Pancreas (tissue), 10 donors: ENCODE results near the gene HECTD4. TPM values are rescaled to one million over a fixed set of nuclear protein-coding genes. Genes with fewer than 3 reads are reported as not detected.

Experiments used
- ATAC-seq, 4 donors: fragments of 200-7000 bp; cut with Tn5 transposase; one replicate each; pipeline versions ENCODE4 v1.8.0 to v1.9.1; 2020; ENCODE audit warnings: mild to moderate bottlenecking in 4 of 4, moderate library complexity in 4 of 4
- DNase-seq, 6 donors: peaks; one replicate each; pipeline ENCODE4 v3.0.0-alpha.2; 2020
- FAIRE-seq: peaks from 2 replicates; lab custom pipeline; 2012; peaks lifted over from hg19 to GRCh38; lab: Jason Lieb, UNC
- H3K27ac ChIP-seq, 4 donors: fragments of 200-600 bp; sonication (generic); 1 replicate in 3 of 4; 2 replicates in 1 of 4; pipeline versions ENCODE4 v1.5.0 to v1.8.0; 2020
- H3K27me3 ChIP-seq, 4 donors: fragments of 200-600 bp; one replicate each; pipeline ENCODE4 v1.8.0; 2021
- H3K36me3 ChIP-seq, 3 donors: fragments of 200-600 bp; sonication (generic) in 1 of 3; one replicate each; pipeline versions ENCODE4 v1.5.0 to v1.8.0; 2020 to 2021
- H3K4me1 ChIP-seq, 3 donors: fragments of 200-600 bp; one replicate each; pipeline ENCODE4 v1.8.0; 2021
- H3K4me3 ChIP-seq, 4 donors: fragments of 200-600 bp; sonication (generic) in 2 of 4; one replicate each; pipeline versions ENCODE4 v1.5.0 to v1.8.0; 2020 to 2021
- H3K9me3 ChIP-seq, 4 donors: fragments of 200-600 bp; one replicate each; pipeline ENCODE4 v1.8.0; 2021
- WGBS, 2 donors: extraction: QIAGEN DNeasy Blood & Tissue Kit; methylation state at CpG; one replicate each; pipeline ENCODE4 v1.1.7; 2013; 5-methylcytosine and 5-hydroxymethylcytosine counted together
- intact Hi-C, 3 donors: fragments of 100-400 bp; cut with DNase I; formaldehyde crosslinking; loops; one replicate each; pipeline versions ENCODE4 v1.11.1 to v1.14.2; 2022
- polyA plus RNA-seq, 2 donors: library from polyadenylated mRNA; stranded (reverse); fragments of 200-250 nt; gene quantifications; one replicate each; pipeline ENCODE4 v1.2.3, GENCODE V29; 2013
- total RNA-seq, 6 donors: library from RNA; stranded (reverse); fragmentation: NEBNext Ultra II Directional in 4 of 6; extraction: Animal tissue kit (Norgen Biotek cat#: 25700) in 4 of 6; gene quantifications; one replicate each; pipeline versions ENCODE4 v1.2.1 to v1.2.4, GENCODE V29; 2021 to 2023
- TF ChIP-seq, protein P1 (sequence below), 4 donors: fragments of 200-600 bp; sonication (generic) in 3 of 4; IDR thresholded peaks; one replicate each; pipeline versions ENCODE4 v1.5.0 to v1.8.0; 2021; ENCODE audit warnings: antibody characterized with exemption in 4 of 4
- donor health status: healthy with polysubstance abuse.
- donor health status: DM: no; HTN: no; CAD: no; lungs with moderate emphysema.
- donor health status: DM: no; HTN: no; CAD: no.
- donor health status: control.
- donor health status: control.
- donor health status: Bipolar disorder and iron deficiency.
- donor health status: DM: yes; HTN: yes; CAD: no.
- donor health status: DM: no; HTN: no; CAD: no.
- donor health status: DM: no; HTN: no; CAD: no.
- donor health status: DM: yes; HTN: yes; CAD: no.

Gene HECTD4
- total and polyA plus RNA-seq, 8 donors, result 17.9 to 38.4 (median 26.4) TPM

DNA sequence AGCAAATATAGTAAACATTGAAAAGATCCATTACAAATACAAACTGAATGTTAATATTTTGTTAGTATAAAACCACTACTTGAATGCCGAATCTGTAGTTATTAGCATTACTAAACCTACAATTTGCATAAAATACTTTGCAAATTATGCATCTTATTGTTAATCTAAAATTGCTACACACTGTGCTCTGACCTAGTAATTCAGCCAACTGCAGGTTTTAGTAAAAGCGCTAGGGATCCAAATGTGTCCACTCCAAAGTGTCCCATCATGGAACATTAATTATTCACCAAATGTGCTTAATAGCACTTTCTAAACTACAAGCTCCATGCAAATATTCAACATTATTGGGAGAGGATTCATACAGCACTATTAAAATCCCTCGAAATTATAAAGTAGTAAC, 14.3 kb downstream of the HECTD4 start:
- WGBS, 2 donors, result 72 to 81% methylated on average over 3 of the region's 3 CpGs
- H3K4me1 ChIP-seq, result no peaks in the 10 kb centered on the region

DNA sequence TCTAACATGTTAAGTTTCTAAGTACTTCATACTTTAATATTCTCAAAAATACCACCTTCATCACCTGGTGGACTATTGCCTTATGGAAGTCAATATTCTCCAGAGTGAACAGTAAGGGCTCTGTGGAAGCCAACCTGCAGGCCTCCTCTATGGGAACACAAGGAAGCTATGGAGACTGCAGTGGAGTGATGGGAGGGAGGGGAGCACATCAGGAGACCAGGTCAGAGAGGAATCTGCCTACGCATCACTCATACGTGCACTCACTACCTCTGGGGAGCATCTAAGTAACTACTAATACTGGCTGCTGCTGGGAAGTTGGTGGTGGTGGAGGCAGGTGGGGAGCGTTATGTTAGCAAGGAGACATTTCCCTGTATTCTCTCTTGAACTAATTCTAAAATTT, 19.9 kb downstream of the HECTD4 start:
- DNase-seq (no peak), FAIRE-seq (no peak), ATAC-seq (no peak)
- no peaks in the 10 kb centered on the region for H3K9me3 ChIP-seq
- TF ChIP-seq, protein P1, sequence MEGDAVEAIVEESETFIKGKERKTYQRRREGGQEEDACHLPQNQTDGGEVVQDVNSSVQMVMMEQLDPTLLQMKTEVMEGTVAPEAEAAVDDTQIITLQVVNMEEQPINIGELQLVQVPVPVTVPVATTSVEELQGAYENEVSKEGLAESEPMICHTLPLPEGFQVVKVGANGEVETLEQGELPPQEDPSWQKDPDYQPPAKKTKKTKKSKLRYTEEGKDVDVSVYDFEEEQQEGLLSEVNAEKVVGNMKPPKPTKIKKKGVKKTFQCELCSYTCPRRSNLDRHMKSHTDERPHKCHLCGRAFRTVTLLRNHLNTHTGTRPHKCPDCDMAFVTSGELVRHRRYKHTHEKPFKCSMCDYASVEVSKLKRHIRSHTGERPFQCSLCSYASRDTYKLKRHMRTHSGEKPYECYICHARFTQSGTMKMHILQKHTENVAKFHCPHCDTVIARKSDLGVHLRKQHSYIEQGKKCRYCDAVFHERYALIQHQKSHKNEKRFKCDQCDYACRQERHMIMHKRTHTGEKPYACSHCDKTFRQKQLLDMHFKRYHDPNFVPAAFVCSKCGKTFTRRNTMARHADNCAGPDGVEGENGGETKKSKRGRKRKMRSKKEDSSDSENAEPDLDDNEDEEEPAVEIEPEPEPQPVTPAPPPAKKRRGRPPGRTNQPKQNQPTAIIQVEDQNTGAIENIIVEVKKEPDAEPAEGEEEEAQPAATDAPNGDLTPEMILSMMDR (IDR thresholded peaks at IDR 0.05), result no peak
- no peaks in the 10 kb centered on the region for H3K27me3 ChIP-seq
- H3K27ac ChIP-seq, result no peak overlapping the region
- no peaks in the 10 kb centered on the region for H3K4me1 ChIP-seq
- no peaks in the 10 kb centered on the region for H3K36me3 ChIP-seq
- WGBS, 2 donors, result 96 to 98% methylated on average over 3 of the region's 3 CpGs
- intact Hi-C loops, result no loop called here
- H3K4me3 ChIP-seq, result no peak overlapping the region

More for the DNA sequence above, 14.3 kb downstream of the HECTD4 start:
- FAIRE-seq (no peak), ATAC-seq (no peak), DNase-seq (no peak)
- no peaks in the 10 kb centered on the region for H3K36me3 ChIP-seq
- intact Hi-C loops, result no loop called here
- no peaks in the 10 kb centered on the region for H3K27me3 ChIP-seq
- no peak overlapping the region for H3K27ac ChIP-seq
- H3K9me3 ChIP-seq, result no peaks in the 10 kb centered on the region
- H3K4me3 ChIP-seq, result no peak overlapping the region
- TF ChIP-seq, protein P1 (IDR thresholded peaks at IDR 0.05), result no peak

DNA sequence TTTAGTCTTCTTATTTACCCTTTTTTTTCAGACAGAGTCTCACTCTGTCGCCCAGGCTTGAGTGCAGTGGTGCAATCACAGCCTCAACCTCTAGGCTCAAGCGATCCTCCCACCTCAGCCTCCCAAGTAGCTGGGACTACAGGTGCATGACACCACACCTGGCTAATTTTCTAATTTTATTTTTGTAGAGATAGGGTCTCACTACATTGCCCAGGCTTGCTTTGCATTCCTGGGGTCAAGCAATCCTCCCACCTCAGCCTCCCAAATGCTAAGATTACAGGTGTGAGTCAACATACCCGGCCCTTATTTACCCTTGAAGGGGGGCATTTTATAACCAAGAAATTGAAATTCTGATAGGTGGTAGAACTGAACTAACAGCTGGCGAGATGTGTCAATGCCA, 21.0 kb downstream of the HECTD4 start:
- TF ChIP-seq, protein P1 (IDR thresholded peaks at IDR 0.05), result no peak
- Histone ChIP-seq H3K27ac (no peak overlapping the region), H3K27me3 (no peaks in the 10 kb centered on the region), H3K4me1 (no peaks in the 10 kb centered on the region), H3K36me3 (no peaks in the 10 kb centered on the region), H3K9me3 (no peaks in the 10 kb centered on the region), H3K4me3 (no peak overlapping the region)
- DNase-seq (no peak), FAIRE-seq (no peak), ATAC-seq (no peak)
- intact Hi-C loops, result no loop called here
- WGBS, 2 donors, result 83 to 87% methylated on average over 4 of the region's 4 CpGs

DNA sequence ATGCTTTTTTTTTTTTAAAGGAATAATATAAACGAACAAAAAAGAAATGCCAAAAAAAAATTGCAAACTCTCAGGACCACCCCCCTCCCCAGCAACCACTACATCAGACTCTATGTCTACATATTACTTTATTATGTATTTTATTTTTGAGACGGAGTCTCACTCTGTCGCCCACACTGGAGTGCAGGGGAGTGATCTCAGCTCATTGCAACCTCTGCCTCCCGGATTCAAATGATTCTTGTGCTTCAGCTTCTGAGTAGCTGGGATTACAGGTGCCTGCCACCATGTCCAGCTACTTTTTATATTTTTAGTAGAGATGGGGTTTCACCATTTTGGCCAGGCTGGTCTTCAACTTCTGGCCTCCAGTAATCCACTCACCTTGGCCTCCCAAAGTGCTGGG, 22.9 kb downstream of the HECTD4 start:
- H3K4me1 ChIP-seq, result no peaks in the 10 kb centered on the region
- no peaks in the 10 kb centered on the region for H3K36me3 ChIP-seq
- intact Hi-C loops, result no loop called here
- FAIRE-seq (no peak), DNase-seq (no peak), ATAC-seq (no peak)
- no peak overlapping the region for H3K27ac ChIP-seq
- H3K4me3 ChIP-seq, result no peak overlapping the region
- H3K9me3 ChIP-seq, result no peaks in the 10 kb centered on the region
- TF ChIP-seq, protein P1 (IDR thresholded peaks at IDR 0.05), result no peak
- H3K27me3 ChIP-seq, result no peaks in the 10 kb centered on the region
- 95 to 97% methylated on average over 4 of the region's 4 CpGs for WGBS, 2 donors

DNA sequence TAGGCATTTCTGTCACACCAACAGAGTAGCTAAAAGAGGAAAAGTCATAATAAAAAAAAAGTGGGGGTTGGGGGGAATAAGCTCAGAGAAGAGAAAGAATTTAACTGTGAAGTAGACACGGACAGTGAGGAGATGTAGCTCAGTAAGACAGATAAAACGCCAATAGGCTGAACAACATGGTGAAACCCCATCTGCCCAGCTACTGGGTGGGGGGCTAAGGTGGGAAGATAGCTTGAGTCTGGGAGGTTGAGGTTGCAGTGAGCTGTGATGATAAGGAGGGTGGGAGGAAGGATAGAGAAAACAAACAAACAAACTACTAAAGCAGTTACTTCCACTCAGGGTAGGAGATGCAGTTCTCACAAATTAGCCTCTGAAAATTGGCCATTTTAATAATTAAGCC, 25.0 kb downstream of the HECTD4 start:
- TF ChIP-seq, protein P1 (IDR thresholded peaks at IDR 0.05), result no peak
- ATAC-seq, result no peak

More for the DNA sequence above, 25.0 kb downstream of the HECTD4 start:
- no peak overlapping the region for H3K4me3 ChIP-seq
- DNase-seq (no peak), FAIRE-seq (no peak)
- no peak overlapping the region for H3K27ac ChIP-seq
- no peaks in the 10 kb centered on the region for H3K4me1 ChIP-seq
- no peaks in the 10 kb centered on the region for H3K36me3 ChIP-seq
- 88 to 92% methylated on average over 2 of the region's 2 CpGs for WGBS, 2 donors
- H3K9me3 ChIP-seq, result no peaks in the 10 kb centered on the region
- H3K27me3 ChIP-seq, result no peaks in the 10 kb centered on the region
- intact Hi-C loops, result no loop called here
